Keratinocyte (primary cell): ENCODE measurements around the gene LDB2.

Experiments
- EZH2 ChIP-seq: IDR thresholded peaks from one replicate; pipeline ENCODE4 v1.6.1; 2012; ENCODE audit warnings: inconsistent platforms, mild to moderate bottlenecking, low read length, moderate library complexity
- TF ChIP-seq, protein P1 (sequence below), 3 experiments: IDR thresholded peaks in 1 of 3; conservative IDR thresholded peaks in 1 of 3; optimal IDR thresholded peaks in 1 of 3; 2 replicates in 2 of 3; 3 replicates in 1 of 3; pipeline versions ENCODE3 to v1.5.1; 2011; ENCODE audit warnings: low read length in 3 of 3, mild to moderate bottlenecking in 3 of 3, moderate library complexity in 2 of 3, control low read depth in 1 of 3, inconsistent platforms in 1 of 3; ENCODE audit not compliant: insufficient read depth in 2 of 3; ENCODE audit errors: extremely low read depth in 1 of 3

DNA sequence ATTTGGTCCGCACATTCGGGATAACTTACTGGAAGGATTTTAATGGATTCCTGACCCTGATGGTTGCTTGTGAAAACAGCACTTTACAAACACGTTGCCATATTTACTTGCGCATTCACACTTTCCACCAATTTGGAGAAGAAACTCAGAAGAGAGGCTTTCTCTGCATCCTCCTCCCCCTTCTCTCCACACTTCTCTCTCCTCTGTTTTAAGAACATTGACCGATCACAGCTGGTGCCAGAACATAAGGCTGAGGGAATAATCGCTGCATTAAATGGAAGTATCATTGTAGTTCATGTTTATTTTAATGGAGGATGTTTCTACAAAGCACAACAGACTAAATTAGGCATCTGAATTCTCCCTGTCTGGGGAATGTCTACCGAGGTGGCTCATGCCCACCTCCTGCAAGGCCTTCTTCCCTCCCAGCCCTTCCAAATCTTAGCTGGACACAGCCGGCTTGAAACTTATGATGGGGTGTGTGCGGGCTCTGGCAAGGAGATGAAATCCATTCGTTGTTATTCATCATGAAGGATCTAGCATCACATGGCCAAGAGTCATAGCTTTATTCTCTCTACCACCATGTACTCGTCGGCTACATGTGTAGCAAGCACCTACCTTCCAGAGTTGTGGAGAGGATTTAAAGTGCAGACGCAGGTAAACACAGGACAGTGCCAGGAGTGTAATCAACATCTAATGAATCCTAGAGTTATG lies 204.1 kb downstream of the LDB2 start:
- TF ChIP-seq, protein P1, sequence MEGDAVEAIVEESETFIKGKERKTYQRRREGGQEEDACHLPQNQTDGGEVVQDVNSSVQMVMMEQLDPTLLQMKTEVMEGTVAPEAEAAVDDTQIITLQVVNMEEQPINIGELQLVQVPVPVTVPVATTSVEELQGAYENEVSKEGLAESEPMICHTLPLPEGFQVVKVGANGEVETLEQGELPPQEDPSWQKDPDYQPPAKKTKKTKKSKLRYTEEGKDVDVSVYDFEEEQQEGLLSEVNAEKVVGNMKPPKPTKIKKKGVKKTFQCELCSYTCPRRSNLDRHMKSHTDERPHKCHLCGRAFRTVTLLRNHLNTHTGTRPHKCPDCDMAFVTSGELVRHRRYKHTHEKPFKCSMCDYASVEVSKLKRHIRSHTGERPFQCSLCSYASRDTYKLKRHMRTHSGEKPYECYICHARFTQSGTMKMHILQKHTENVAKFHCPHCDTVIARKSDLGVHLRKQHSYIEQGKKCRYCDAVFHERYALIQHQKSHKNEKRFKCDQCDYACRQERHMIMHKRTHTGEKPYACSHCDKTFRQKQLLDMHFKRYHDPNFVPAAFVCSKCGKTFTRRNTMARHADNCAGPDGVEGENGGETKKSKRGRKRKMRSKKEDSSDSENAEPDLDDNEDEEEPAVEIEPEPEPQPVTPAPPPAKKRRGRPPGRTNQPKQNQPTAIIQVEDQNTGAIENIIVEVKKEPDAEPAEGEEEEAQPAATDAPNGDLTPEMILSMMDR (optimal IDR thresholded peaks at IDR 0.05 in 1 of 3, IDR thresholded peaks at IDR 0.05 in 1 of 3, conservative IDR thresholded peaks at IDR 0.05 in 1 of 3; ENCODE audit: extremely low read depth in 1 of 3, insufficient read depth in 2 of 3, low read length in 3 of 3): no peak
- no peak for TF ChIP-seq EZH2
